Loucy (cell line): ENCODE results near the gene GLI1.

Experiments
- EZH2phosphoT487 ChIP-seq: fragments of 200-600 bp; IDR thresholded peaks from 2 replicates; pipeline ENCODE4 v1.6.1; 2018; ENCODE audit warnings: antibody characterized with exemption, mild to moderate bottlenecking, moderate library complexity, borderline replicate concordance
- TF ChIP-seq, protein P1 (sequence below): fragments of 200-600 bp; sonication (generic); conservative IDR thresholded peaks from 2 replicates; pipeline ENCODE4 v1.5.1; 2014; ENCODE audit warnings: mild to moderate bottlenecking, antibody characterized with exemption, low read length

DNA sequence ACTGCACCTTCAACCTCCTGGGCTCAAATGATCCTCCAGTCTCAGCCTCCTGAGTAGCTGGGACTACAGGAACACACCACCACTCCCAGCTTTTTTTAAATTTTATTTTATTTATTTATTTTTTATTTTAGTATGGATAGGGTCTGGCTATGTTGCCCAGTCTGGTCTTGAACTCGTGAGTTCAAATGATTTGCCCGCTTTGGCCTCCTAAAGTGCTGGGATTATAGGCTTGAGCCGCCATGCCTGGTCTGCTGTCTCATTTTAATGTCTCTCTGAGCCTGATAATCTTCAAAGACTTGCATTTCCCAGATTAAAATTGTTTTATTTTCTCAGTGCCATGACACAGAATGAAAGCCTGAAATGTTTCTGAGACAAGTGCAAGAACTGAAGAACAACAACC is 26.2 kb upstream of the GLI1 start:
- TF ChIP-seq, protein P1, sequence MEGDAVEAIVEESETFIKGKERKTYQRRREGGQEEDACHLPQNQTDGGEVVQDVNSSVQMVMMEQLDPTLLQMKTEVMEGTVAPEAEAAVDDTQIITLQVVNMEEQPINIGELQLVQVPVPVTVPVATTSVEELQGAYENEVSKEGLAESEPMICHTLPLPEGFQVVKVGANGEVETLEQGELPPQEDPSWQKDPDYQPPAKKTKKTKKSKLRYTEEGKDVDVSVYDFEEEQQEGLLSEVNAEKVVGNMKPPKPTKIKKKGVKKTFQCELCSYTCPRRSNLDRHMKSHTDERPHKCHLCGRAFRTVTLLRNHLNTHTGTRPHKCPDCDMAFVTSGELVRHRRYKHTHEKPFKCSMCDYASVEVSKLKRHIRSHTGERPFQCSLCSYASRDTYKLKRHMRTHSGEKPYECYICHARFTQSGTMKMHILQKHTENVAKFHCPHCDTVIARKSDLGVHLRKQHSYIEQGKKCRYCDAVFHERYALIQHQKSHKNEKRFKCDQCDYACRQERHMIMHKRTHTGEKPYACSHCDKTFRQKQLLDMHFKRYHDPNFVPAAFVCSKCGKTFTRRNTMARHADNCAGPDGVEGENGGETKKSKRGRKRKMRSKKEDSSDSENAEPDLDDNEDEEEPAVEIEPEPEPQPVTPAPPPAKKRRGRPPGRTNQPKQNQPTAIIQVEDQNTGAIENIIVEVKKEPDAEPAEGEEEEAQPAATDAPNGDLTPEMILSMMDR = no peak
- TF ChIP-seq EZH2phosphoT487 = no peak
